Loucy (cell line): Measurements from ENCODE around the gene HIF1AN.

Experiments
- H2AFZ ChIP-seq: fragments of 200-600 bp; sonication (generic); 2 replicates; pipeline ENCODE4 v1.6.0; 2016; ENCODE audit warnings: antibody characterized with exemption, mild to moderate bottlenecking, low read length, moderate library complexity
- H3F3A ChIP-seq: fragments of 200-600 bp; 2 replicates; pipeline ENCODE4 v1.6.0; 2016; ENCODE audit warnings: antibody characterized with exemption, low read depth, mild to moderate bottlenecking
- H3K27me3 ChIP-seq: fragments of 200-600 bp; sonication (generic); 2 replicates; pipeline ENCODE4 v1.6.1; 2014; ENCODE audit warnings: low read length, mild to moderate bottlenecking; ENCODE audit not compliant: insufficient read depth, poor library complexity, severe bottlenecking
- H3K36me3 ChIP-seq: fragments of 200-600 bp; sonication (generic); 2 replicates; pipeline ENCODE4 v1.6.1; 2016; ENCODE audit warnings: low read length; ENCODE audit not compliant: insufficient read depth
- H3K4me1 ChIP-seq: fragments of 200-600 bp; sonication (generic); 2 replicates; pipeline ENCODE4 v1.5.1; 2014; ENCODE audit warnings: low read length, mild to moderate bottlenecking; ENCODE audit not compliant: insufficient read depth, poor library complexity, severe bottlenecking
- H3K4me2 ChIP-seq: fragments of 200-600 bp; sonication (generic); 2 replicates; pipeline ENCODE4 v1.6.0; 2014; ENCODE audit warnings: antibody characterized with exemption, low read length, low read depth, mild to moderate bottlenecking; ENCODE audit not compliant: poor library complexity, severe bottlenecking
- H3K4me3 ChIP-seq: fragments of 200-600 bp; sonication (generic); 2 replicates; pipeline ENCODE4 v1.5.1; 2014; ENCODE audit warnings: low read length, mild to moderate bottlenecking, mixed read lengths; ENCODE audit not compliant: poor library complexity, severe bottlenecking
- H3K79me2 ChIP-seq: fragments of 200-600 bp; sonication (generic); 2 replicates; pipeline ENCODE4 v1.6.1; 2014; ENCODE audit warnings: low read length; ENCODE audit not compliant: insufficient read depth
- H3K9ac ChIP-seq: fragments of 200-600 bp; sonication (generic); 2 replicates; pipeline ENCODE4 v1.6.0; 2014; ENCODE audit warnings: mild to moderate bottlenecking, low read depth, low read length, moderate library complexity; ENCODE audit not compliant: poor library complexity, severe bottlenecking
- H3K9me2 ChIP-seq: fragments of 200-600 bp; sonication (generic); replicated peaks from 2 replicates; pipeline ENCODE4 v1.6.1; 2016; ENCODE audit warnings: low read depth, low read length, mixed read lengths
- H3K9me3 ChIP-seq: fragments of 200-600 bp; sonication (generic); 2 replicates; pipeline ENCODE4 v1.6.1; 2014; ENCODE audit warnings: mild to moderate bottlenecking, antibody characterized with exemption, low read length, low read depth; ENCODE audit not compliant: insufficient read depth
- H4K20me1 ChIP-seq: fragments of 200-600 bp; sonication (generic); 2 replicates; pipeline ENCODE4 v1.6.0; 2014; ENCODE audit warnings: antibody characterized with exemption, low read length, mild to moderate bottlenecking; ENCODE audit not compliant: insufficient read depth, poor library complexity, severe bottlenecking
- EZH2phosphoT487 ChIP-seq: fragments of 200-600 bp; IDR thresholded peaks from 2 replicates; pipeline ENCODE4 v1.6.1; 2018; ENCODE audit warnings: antibody characterized with exemption, mild to moderate bottlenecking, moderate library complexity, borderline replicate concordance
- TF ChIP-seq, protein P1 (sequence below): fragments of 200-600 bp; sonication (generic); conservative IDR thresholded peaks from 2 replicates; pipeline ENCODE4 v1.5.1; 2014; ENCODE audit warnings: mild to moderate bottlenecking, antibody characterized with exemption, low read length

The HIF1AN gene

DNA sequence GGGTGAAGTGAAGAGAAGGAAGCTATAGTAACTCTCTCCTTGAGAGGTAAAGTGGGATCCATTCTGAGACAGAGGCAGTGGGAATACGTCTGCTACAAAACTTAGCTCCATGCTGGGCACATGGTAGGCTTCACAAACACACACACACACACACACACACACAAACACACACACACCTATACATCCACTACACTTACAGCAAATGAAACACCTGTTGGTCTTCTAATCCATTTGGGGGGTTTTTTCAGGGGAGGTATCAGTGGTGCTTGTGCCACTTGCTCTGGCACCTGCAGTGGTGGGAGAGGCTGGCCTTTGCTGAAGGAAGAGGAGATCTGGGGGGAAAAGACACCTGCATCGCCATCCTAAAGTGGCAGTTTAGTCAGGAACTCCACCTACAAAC, 30.6 kb upstream of the HIF1AN start:
- peak overlapping the region; percentile 16 for H3K9ac ChIP-seq
- no peaks in the 10 kb centered on the region for H3K9me2 ChIP-seq
- no peak overlapping the region for H2AFZ ChIP-seq
- peaks cover 33% of the 10 kb centered on the region; the same call in 1 of the 2 replicates for H3K79me2 ChIP-seq
- peak overlapping the region; percentile 67 for H3K4me3 ChIP-seq
- peaks cover 4% of the 10 kb centered on the region for H3F3A ChIP-seq
- H3K9me3 ChIP-seq = no peaks in the 10 kb centered on the region
- H3K27me3 ChIP-seq = no peaks in the 10 kb centered on the region
- peak overlapping the region; percentile 78 for H3K4me2 ChIP-seq
- peaks cover 18% of the 10 kb centered on the region; the same call in 1 of the 2 replicates for H3K36me3 ChIP-seq
- no peak for TF ChIP-seq EZH2phosphoT487
- TF ChIP-seq, protein P1, sequence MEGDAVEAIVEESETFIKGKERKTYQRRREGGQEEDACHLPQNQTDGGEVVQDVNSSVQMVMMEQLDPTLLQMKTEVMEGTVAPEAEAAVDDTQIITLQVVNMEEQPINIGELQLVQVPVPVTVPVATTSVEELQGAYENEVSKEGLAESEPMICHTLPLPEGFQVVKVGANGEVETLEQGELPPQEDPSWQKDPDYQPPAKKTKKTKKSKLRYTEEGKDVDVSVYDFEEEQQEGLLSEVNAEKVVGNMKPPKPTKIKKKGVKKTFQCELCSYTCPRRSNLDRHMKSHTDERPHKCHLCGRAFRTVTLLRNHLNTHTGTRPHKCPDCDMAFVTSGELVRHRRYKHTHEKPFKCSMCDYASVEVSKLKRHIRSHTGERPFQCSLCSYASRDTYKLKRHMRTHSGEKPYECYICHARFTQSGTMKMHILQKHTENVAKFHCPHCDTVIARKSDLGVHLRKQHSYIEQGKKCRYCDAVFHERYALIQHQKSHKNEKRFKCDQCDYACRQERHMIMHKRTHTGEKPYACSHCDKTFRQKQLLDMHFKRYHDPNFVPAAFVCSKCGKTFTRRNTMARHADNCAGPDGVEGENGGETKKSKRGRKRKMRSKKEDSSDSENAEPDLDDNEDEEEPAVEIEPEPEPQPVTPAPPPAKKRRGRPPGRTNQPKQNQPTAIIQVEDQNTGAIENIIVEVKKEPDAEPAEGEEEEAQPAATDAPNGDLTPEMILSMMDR = no peak
- H4K20me1 ChIP-seq = no peaks in the 10 kb centered on the region
- peaks cover 63% of the 10 kb centered on the region for H3K4me1 ChIP-seq

DNA sequence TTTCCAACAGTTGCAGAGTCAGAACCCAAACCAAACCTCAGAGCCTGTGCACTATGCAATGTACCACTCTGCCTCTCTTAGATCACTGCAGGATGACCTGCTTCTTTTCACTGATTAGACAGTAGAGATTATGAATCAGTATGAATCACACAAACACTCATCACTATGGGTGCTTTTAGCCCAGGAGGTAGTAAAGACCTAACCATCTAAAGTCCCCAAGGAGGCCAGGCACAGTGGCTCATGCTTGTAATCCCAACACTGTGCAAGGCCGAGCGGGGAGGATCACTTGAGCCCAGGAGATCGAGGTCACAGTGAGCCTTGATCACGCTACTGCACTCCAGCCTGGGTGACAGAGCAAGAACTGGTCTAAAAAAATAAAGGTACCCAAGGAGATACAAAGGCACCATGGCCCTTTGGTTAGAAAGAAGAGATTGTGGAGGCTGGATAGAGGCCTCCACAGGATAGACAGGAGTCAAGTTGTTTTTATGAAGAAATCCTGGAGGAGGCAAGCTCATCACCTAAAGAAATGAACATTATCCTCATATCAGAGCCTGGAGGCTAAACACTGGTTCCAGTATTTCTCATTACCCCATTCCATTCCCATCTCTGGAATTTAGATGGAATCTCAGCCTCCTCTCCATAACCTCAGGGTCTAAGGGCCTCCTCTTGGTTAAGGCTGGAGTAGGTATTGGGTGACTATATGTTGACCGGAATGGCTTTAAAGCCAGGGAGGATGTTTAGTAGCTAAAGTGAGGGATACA, 29.0 kb upstream of the HIF1AN start:
- Histone ChIP-seq H2AFZ (no peak overlapping the region), H3F3A (peaks cover 10% of the 10 kb centered on the region), H3K9me2 (no peaks in the 10 kb centered on the region), H3K4me2 (peak overlapping the region; percentile 78), H3K9me3 (no peaks in the 10 kb centered on the region), H3K36me3 (peaks cover 8% of the 10 kb centered on the region; the same call in 1 of the 2 replicates), H3K27me3 (no peaks in the 10 kb centered on the region), H3K79me2 (peaks cover 33% of the 10 kb centered on the region; the same call in 1 of the 2 replicates), H4K20me1 (no peaks in the 10 kb centered on the region), H3K9ac (peak overlapping the region; percentile 83), H3K4me3 (peak overlapping the region; percentile 67), H3K4me1 (peaks cover 76% of the 10 kb centered on the region)
- TF ChIP-seq, protein P1 = no peak
- TF ChIP-seq EZH2phosphoT487 = no peak

DNA sequence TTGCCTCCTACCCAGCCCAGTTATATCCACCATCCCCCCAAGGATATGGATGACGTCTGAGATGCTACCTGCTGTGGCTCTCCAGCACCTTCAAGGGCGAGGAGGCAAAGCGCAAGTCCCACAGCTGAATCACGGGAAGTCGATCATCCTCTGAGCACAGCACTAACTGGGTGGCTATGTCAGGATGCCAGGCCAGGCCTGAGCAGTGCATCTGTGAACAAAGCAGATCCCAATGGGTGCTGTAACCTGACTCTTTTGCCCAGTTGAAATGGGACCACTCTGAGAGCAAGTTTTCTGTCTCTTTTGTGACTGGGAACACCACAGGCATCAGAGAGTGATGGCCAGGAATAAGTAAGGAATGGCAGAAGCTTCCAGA, 28.4 kb upstream of the HIF1AN start:
- H3K9ac ChIP-seq = peak overlapping the region; percentile 83
- no peaks in the 10 kb centered on the region for H3K9me2 ChIP-seq
- peaks cover 33% of the 10 kb centered on the region; the same call in 1 of the 2 replicates for H3K79me2 ChIP-seq
- H3K9me3 ChIP-seq = no peaks in the 10 kb centered on the region
- TF ChIP-seq, protein P1 = no peak
- TF ChIP-seq EZH2phosphoT487 = no peak
- peaks cover 10% of the 10 kb centered on the region for H3F3A ChIP-seq
- peak overlapping the region; percentile 78 for H3K4me2 ChIP-seq
- no peaks in the 10 kb centered on the region for H3K27me3 ChIP-seq
- peaks cover 3% of the 10 kb centered on the region; the same call in 1 of the 2 replicates for H3K36me3 ChIP-seq
- H2AFZ ChIP-seq = no peak overlapping the region
- H4K20me1 ChIP-seq = no peaks in the 10 kb centered on the region
- peaks cover 82% of the 10 kb centered on the region for H3K4me1 ChIP-seq
- peak overlapping the region; percentile 67 for H3K4me3 ChIP-seq
